ENCODE data around the gene ZNF282.
"Not testable (repeated sequence)": the region's sequence is repeated elsewhere in the genome, so short reads cannot be mapped to it uniquely, and the experiment has no call there.

The ZNF282 gene

GRCh38 chr7:149261829-149262617, 66.7 kb downstream of the ZNF282 start, which contains the start of gene ZNF783:
ZNF783 (plus strand) TSS chr7:149262196; CDS start chr7:149262334, 138 bp downstream.
- DNase-seq = peak; percentile 90

GRCh38 chr7:149266451-149266850, 71.1 kb downstream of the ZNF282 start:
- DNase-seq = no peak

GRCh38 chr7:149267733-149268132, 72.4 kb downstream of the ZNF282 start:
- no peak for DNase-seq

- DNase-seq = not testable (repeated sequence)
Observed at GRCh38 chr7:149274424-149274823, 79.1 kb downstream of the ZNF282 start.

Measured in activated T-cell treated with anti-CD3 and anti-CD28 coated beads, Interleukin-2, amount 50 U/mL, for 1 hour (primary cell).